OCI-LY1 (cell line): ENCODE results near the gene CEP112.

ENCODE experiments used
- CTCF ChIP-seq: fragments of 200-600 bp; sonication (generic), shearing (Covaris generic); IDR thresholded peaks from 2 replicates; pipeline ENCODE4 v1.5.1; 2017; ENCODE audit warnings: mild to moderate bottlenecking, antibody characterized with exemption, low read length, moderate library complexity, mixed read lengths
- EZH2 ChIP-seq: fragments of 200-600 bp; sonication (generic), shearing (Covaris generic); IDR thresholded peaks from 2 replicates; pipeline ENCODE4 v1.8.0; 2017; ENCODE audit warnings: borderline replicate concordance, mixed run types, mild to moderate bottlenecking, antibody characterized with exemption, low read length, moderate library complexity, mixed read lengths

DNA sequence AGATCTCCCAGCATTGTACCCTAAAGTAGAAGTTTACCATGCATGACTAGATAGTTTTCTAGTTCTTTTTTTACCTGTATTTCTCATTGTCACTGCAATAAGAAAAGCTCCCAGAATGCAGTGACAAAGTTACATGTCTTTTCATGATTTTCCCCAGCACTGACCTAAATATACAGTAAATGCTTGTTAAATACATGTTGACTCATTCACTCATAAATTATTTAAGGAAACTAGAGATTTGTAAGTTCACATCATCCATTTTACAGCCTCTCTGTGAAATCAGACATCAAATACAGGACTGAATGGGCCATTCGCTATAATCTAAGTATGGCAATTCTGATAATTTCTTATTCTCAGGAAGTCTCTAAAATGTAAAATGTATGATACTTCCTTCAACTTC, 371.6 kb downstream of the CEP112 start:
- TF ChIP-seq CTCF: no peak
- no peak for TF ChIP-seq EZH2
